Measurements from ENCODE around the gene STPG4.

DNA sequence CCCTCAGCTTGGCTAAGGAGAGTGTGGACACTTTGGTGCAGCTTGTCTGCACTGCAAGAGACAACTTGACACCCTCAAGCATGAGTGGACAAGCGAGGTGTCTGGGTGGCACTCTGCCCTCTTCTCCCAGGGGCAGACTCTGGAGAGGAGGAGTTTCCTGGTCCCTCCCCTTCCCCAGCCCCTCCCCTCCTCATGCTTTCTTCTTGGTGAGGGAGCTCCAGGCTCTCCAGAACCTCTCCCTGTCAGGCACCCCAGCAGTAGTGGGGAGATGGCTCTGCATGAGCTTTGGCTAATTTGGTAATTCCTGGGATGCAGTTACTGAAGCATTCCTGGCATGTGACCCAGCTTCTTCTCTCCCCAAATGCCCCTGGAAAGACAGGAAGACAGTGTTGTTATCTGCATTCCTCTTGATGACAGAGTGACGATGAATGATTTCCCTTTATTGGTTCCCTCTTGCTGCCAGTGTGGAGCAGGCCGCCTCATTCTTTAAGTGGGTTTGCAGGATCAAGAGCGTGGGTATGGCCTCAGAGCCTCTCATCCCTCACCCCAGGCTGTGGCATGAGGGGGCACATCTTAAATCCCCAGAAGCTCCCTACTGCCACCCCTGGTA lies 89.2 kb downstream of the STPG4 start:
- TF ChIP-seq POLR2A (IDR thresholded peaks at IDR 0.05; ENCODE audit: low read depth, low read length), result no peak
- TF ChIP-seq POLR2AphosphoS5 (IDR thresholded peaks at IDR 0.05; ENCODE audit: low read depth, low read length), result no peak
- TF ChIP-seq TAF1 (IDR thresholded peaks at IDR 0.05; ENCODE audit: low read depth, low read length), result no peak
- no peak for TF ChIP-seq POU2F2 (IDR thresholded peaks at IDR 0.05; ENCODE audit: low read depth, low read length)
- TF ChIP-seq SPI1 (IDR thresholded peaks at IDR 0.05; ENCODE audit: low read depth, low read length), result no peak

Measured in GM12891 (cell line).